Fibroblast of villous mesenchyme (primary cell): ENCODE results near the gene TET3. TPM values are rescaled to one million over a fixed set of nuclear protein-coding genes. Genes with fewer than 3 reads are reported as not detected.

Experiments used
- DNase-seq: peaks from one replicate; pipeline ENCODE4 v3.0.0-alpha.2; 2010; ENCODE audit warnings: low read depth
- H3K4me3 ChIP-seq: 2 replicates; pipeline ENCODE4 v1.5.1; 2011; ENCODE audit warnings: low read depth, mild to moderate bottlenecking, low read length
- total RNA-seq: library from RNA; depleted of rRNA; stranded (reverse); fragments of >200 nt; gene quantifications from 2 replicates; pipeline ENCODE4 v1.2.3, GENCODE V29; 2012
- TF ChIP-seq, protein P1 (sequence below): IDR thresholded peaks from 2 replicates; pipeline ENCODE4 v1.5.1; 2012; ENCODE audit warnings: low read depth, mild to moderate bottlenecking, low read length; ENCODE audit not compliant: insufficient read depth

TET3 gene
- total RNA-seq, 1 donor = 5.6 TPM

DNA sequence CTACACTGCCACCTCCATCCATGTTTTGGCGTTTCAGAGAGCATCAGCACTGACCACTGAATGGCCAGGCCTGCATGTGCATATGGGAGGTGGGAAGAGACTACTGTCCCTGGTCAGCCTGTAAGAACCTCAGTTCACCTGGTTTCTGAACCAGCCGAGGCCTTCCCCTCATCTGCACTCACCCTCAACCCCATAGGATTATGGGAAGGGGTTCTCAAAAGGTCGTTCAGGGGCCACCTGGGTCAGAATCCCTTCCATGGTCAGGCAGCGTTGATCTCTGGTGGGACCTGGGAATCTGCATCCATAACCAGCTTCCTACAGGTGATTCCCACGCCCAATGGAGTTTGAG lies 36.7 kb downstream of the TET3 start:
- TF ChIP-seq, protein P1, sequence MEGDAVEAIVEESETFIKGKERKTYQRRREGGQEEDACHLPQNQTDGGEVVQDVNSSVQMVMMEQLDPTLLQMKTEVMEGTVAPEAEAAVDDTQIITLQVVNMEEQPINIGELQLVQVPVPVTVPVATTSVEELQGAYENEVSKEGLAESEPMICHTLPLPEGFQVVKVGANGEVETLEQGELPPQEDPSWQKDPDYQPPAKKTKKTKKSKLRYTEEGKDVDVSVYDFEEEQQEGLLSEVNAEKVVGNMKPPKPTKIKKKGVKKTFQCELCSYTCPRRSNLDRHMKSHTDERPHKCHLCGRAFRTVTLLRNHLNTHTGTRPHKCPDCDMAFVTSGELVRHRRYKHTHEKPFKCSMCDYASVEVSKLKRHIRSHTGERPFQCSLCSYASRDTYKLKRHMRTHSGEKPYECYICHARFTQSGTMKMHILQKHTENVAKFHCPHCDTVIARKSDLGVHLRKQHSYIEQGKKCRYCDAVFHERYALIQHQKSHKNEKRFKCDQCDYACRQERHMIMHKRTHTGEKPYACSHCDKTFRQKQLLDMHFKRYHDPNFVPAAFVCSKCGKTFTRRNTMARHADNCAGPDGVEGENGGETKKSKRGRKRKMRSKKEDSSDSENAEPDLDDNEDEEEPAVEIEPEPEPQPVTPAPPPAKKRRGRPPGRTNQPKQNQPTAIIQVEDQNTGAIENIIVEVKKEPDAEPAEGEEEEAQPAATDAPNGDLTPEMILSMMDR = no peak
- no peak overlapping the region for H3K4me3 ChIP-seq
- DNase-seq = no peak

DNA sequence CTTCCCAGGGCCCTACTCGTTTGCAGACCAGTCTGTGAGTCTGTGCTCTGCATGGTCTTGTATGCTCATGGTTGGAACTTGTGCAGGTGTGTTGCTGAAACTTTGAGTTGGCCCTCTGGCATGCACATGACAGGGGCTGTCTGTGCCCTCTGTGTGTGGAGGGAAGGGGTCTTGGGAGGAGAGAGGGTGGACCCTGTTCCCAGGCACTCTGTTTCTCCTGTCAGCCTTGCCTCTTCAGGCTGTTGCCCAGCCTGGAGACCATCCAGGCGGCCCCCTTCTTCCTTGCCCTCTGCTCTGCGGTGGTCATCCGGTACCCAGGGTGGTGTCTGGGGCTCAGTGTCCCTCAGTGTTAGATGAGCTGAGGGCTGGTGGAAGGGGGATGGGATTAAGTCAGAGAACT lies 39.5 kb downstream of the TET3 start:
- no peak for DNase-seq
- no peak overlapping the region for H3K4me3 ChIP-seq
- TF ChIP-seq, protein P1 = no peak

DNA sequence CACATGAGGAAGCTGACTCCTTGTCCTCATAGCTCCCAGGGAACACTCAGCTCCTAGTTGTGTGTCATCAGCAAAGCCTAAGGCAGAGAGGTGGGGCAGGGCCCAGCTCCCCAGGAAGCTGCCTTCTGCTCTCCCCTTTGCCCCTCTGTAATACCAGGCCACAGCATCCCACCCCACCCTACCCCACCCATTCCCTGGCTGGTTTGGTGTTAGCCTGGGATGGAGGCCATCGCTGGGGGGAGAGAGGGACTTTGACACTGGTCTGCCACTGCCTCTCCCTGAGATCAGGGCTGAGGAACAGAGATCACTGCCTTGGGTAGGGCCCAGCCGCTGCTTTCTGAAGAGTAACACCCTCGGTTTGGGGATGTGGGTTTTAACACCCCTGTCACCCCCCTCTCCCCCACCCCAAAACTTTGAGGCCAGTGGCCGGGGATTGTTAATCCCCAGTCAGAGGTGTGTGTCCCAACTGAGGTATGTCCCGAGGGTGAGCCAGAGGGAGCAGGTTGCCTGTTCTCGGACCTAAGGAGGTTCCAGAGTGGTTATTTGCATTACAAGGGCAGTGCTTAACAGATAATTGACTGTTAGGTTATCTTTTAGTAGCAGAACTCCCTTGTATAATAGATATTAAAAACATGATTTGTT lies 41.4 kb downstream of the TET3 start:
- no peak for DNase-seq
- TF ChIP-seq, protein P1 = no peak
- H3K4me3 ChIP-seq = no peak overlapping the region

DNA sequence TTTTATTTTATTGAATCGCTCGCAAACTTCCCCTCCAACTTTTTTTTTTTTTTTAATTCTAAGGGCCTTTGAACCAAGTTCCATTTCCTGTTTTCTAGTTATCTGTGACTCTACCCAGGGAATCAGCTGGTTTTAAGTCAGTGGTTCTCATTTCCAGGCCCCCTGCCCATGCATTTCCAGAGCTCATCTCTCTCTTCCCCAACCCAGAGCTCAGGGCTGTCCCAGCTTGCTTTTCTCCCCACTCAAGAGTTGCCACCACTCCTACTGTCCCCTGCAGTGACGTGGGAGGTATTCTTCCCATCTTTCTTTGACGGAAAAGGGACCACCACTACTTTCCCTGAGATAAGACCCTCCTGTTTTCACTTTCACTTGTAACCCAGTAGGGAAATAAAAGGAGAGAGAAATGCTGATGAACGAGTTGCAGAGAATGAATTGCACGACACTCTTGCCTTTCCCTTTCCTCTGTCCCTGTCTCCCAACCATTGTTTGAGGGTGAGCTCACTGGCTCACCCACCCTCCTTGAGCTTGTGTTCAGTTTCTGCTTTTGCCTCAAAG lies 42.1 kb downstream of the TET3 start:
- no peak overlapping the region for H3K4me3 ChIP-seq
- TF ChIP-seq, protein P1 = no peak
- DNase-seq = no peak

DNA sequence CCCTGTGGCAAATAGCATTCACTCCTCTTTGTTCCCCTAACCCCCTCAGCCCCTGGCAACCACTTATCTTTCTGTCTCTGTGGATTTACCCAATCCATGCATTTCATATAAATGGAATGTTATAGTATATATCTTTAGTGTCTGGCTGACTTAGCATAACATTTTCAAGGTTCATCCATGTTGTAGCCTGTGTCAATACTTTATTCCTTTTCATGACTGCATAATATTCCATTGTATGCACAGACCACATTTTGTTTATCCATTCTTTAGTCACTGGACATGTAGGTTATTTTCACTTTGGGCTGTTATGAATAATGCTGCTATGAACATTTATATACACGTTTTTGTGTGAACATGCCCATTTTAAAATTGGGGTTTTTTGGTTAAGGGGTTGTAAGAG lies 42.8 kb downstream of the TET3 start:
- no peak overlapping the region for H3K4me3 ChIP-seq
- TF ChIP-seq, protein P1 = no peak
- no peak for DNase-seq

DNA sequence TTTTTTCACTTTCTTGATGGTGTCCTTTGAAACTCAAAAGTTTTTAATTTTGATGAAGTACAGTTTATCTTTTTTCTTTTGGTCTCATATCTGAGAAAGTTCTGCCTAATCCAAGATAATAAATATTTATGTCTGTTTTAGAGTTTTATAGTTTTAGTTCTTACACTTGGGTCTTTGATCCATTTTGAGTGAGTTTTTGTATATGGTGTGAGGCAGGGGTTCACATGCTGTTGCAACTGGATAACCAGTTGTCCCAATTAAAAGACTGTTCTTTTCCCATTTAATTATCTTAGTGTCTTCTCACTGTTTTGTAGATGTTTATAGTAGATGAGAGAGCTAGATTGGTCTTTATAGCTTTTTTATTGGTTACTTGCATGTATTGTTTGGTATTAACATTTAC lies 43.6 kb downstream of the TET3 start:
- no peak for DNase-seq
- TF ChIP-seq, protein P1 = no peak
- no peak overlapping the region for H3K4me3 ChIP-seq

DNA sequence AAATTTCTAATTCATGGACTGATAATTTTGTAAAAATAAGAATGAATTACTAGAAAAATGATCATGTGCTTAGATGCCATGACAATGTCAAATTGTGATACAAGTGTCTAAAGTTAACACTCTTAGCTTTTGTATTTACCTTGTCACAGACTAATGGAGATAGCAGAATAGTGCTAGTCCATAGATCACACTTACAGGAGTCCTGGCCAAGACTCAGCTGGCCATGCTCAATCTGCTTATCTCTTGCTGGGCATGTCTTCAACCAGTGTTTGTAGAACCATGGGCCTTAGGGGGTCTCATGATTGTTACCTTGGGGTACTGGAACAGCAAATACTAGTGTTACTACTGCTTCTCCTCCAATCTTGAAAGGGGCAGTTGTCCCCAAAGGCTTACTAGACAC lies 44.0 kb downstream of the TET3 start:
- no peak overlapping the region for H3K4me3 ChIP-seq
- no peak for DNase-seq
- TF ChIP-seq, protein P1 = no peak
